ENCODE measurements around the gene FHIT.
"Not testable (repeated sequence)": the region's sequence is repeated elsewhere in the genome, so short reads cannot be mapped to it uniquely, and the experiment has no call there.

Gene FHIT

GRCh38 chr3:60557122-60557521 is 694.1 kb downstream of the FHIT start:
- no peak for DNase-seq (ENCODE audit: low spot score)

DNA sequence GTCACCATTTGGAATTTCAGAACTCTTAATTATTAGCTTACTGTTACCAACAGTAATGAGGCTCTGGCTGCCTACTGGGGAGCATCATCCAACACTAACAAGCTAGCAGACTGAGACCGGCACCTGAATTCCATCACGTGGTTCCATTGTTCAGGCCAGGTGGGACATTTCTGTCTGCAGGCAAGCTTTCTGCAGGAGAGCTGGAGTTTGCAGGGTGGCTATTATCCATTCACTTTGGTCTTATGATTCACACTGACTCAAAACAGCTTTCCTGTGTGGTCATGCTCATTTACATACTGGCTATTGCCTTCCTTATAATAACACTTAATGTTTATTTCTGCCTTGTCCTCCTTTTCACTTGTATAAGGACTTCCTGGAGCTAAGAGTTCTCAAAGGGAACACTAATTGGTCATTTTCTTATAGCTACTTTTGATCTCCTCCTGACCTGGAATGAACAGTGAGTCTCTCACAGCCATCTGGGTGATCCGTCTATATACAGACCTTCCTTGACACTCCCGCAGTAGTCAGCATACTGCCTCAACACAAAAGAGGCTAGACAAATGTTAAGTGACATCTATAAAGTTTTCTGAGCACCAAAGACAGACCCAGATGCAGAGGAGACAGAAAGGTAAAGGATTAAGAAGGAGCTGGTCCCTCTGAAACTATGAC is 695.4 kb downstream of the FHIT start:
- no peak for DNase-seq (ENCODE audit: low spot score)

DNA sequence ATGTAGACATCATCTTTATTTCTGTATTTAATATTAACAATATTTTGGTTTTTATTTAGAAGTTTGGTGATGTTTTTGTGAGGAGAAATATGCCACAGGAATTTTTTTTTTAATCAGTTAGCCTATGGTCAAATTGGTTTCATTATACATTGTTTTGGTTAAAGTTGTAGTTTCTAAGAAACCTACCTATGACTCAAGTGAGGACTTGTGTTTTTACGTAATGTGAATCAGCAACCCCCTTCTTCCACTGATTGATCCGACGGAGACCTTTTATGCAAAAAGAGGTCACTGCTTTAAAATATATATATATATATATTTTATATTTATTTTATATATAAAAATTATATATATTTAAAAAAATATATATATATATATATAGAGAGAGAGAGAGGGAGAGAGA is 698.1 kb downstream of the FHIT start:
- no peak for DNase-seq (ENCODE audit: low spot score)

GRCh38 chr3:60552581-60552980 is 698.7 kb downstream of the FHIT start:
- no peak for DNase-seq (ENCODE audit: low spot score)

GRCh38 chr3:60551455-60552209 is 699.6 kb downstream of the FHIT start:
- no peak for DNase-seq (ENCODE audit: low spot score)

DNA sequence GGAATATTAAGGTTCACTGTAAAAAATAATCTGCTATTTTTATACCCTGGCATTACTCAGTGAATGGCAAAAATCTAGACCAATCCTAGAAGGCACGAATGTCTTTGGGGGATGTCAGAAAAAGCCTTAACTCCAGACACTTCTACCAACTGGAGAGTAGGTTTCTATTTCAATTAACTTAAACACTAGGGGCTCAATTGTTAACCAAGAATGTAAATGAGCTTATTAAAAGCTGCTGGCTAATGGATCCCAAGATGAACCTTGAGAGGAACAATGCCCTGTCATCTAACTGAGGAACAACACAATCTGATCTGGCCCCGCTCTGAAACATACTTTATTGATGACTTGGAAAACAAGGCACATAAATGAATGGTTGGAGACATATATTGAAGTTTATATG is 701.4 kb downstream of the FHIT start:
- DNase-seq (ENCODE audit: low spot score): no peak

DNA sequence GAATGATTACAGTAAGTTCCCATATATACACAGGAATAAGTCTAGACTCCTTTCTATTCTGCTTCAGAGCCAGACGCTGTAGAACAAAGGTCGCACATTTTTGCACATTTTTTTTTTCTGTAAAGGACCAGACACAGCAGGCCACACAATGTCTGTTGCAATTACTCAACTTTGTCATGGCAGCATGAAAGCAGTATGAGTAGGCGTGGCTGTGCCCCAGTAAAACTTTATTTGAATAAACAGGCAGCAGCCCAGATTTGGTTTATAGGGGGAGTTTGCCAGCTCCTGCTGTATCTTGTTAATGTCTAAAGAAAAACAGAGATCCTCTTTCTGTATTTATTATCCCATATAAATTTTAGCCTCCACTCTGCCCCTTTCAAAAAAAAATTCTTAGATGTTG is 708.3 kb downstream of the FHIT start:
- no peak for DNase-seq (ENCODE audit: low spot score)

DNA sequence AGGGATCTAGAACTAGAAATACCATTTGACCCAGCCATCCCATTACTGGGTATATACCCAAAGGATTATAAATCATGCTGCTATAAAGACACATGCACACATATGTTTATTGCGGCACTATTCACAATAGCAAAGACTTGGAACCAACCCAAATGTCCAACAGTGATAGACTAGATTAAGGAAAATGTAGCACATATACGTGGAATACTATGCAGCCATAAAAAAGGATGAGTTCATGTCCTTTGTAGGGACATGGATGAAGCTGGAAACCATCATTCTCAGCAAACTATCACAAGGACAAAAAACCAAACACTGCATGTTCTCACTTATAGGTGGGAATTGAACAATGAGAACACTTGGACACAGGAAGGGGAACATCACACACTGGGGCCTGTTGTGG is 711.9 kb downstream of the FHIT start:
- not testable (repeated sequence) for DNase-seq (ENCODE audit: low spot score)

DNA sequence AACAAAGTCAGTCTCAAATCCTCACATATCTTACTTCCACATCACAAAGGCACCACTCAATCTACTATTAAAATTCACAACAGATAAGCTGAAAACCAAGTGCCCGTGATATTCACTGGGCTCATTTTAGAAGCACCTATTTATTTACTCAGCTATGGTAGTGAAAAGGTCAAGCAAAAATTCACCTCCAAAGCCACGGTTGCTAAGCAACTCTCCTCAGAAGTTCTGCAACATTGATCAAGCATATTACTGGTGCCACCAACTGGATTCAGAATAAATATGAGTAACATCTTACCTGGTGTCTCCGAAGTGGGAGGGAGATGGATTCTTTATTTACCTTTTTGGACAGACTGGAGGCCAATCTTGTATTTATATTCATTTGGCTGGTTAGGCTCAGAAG is 714.8 kb downstream of the FHIT start:
- no peak for DNase-seq (ENCODE audit: low spot score)

DNA sequence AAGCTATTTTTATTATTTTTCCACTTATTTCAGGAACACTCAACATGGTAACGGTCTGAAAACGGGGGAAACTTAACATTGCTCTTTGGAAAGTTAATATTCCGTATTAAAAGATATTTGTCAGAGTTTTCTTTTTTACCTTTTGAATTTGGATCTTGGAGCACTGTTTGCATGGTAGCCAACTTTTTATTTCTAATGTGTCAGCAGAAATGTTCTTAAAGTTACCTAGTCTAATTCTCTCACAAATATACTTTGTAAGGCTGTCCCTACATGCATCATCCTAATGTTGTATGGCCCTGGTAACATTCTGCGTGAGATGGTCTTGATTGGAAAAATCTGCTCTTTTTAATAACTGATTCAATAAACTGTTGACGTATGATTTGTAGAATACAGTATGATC is 719.5 kb downstream of the FHIT start:
- DNase-seq (ENCODE audit: low spot score): no peak

GRCh38 chr3:60528651-60529050 is 722.6 kb downstream of the FHIT start:
- DNase-seq (ENCODE audit: low spot score): no peak

DNA sequence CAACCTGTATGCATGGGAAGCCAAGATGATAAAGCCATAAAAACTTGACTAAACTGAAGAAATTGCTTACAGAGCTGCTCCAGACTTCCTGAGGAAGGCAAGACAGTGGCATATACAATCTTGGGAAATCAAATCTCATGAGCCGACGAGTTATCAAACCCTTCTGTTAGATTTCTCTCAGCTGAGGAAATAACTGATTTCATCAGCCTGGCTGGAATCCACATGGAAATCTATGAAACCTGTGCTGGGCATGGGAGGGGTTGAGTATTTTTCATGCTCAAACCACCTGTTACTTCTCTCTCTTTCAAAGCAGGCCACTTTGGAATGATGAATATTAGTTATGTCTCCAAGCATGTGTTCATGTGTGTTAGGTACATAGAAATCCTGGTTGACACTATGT is 727.7 kb downstream of the FHIT start:
- no peak for DNase-seq (ENCODE audit: low spot score)

DNA sequence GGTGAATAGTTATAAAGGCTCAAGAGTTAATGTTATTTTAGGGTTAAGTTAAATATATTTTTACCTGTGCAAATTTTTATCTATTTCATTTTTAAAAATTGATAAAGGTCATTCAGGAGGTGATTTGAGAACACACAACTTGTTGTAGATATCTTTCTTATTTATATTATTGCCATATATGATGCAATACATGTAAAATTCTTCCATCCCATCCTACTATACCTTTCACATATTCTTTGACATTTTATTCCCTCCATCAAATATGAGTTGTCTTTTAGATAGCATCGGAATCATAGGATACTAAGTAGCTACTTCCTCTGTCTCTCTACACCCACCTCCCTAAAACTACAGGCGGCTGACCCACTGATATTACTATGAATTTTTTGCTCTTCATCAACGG is 734.1 kb downstream of the FHIT start:
- DNase-seq (ENCODE audit: low spot score): no peak

GRCh38 chr3:60514866-60515265 is 736.4 kb downstream of the FHIT start:
- no peak for DNase-seq (ENCODE audit: low spot score)

DNA sequence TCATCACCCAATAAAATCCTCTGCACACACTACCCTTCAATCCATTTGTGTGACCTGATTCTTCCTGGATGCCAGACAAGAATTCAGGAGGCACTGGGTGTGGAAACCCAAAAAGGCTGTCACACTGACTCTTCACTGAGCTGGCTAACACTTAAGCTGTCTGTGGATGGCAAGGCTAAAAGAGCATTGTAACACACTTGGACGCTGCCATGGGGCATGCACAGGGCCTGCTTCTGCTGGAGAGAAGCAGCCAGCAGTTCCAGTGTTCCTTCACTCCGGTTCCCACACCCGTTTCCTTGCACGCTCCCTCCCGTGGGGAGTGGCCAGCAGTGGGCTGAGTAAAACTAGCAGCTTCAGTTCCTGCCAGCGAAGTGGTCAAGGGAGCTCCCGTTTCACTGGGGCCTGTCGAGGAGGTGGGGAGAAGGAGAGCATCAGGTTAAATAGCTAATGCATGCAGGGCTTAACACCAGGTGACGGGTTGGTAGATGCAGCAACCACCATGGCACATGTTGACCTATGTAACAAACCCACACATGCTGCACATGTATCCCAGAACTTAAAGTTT is 737.1 kb downstream of the FHIT start:
- DNase-seq (ENCODE audit: low spot score): no peak

DNA sequence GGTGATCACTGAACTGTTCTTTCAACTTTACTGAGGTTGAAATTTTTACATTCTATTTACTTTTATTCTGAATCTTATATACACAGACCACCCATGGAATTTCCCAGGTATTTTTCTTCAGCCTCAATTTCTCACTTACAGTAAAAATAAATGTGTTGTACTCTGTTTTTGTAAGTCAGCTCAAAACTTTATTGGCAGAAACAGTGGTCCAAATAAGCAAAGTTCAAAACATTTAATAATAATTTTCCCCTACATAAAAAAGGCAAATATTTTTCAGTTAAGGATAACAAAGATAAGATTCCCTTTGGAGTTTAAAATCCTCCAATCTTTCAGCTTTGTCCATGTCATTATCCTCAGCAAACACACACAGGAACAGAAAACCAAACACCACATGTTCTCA is 738.0 kb downstream of the FHIT start:
- DNase-seq (ENCODE audit: low spot score): no peak

DNA sequence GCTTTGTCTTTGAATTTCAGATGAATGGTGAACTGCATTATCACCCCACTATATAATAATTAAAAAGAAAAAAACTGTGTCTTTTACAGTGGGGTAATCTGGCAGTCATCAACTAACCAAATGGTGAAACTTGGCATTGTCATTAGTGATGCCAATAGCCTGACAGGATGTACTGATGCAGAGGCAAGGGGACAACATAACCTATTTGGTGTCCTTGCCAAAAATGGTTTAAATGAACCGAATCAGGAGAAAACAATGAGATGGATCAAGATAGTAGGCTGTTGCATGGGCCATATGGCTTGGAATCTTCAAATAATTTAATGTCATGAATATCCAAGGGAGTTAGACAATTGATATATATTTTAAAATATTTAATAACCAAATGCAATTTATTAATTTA is 738.7 kb downstream of the FHIT start:
- no peak for DNase-seq (ENCODE audit: low spot score)

DNA sequence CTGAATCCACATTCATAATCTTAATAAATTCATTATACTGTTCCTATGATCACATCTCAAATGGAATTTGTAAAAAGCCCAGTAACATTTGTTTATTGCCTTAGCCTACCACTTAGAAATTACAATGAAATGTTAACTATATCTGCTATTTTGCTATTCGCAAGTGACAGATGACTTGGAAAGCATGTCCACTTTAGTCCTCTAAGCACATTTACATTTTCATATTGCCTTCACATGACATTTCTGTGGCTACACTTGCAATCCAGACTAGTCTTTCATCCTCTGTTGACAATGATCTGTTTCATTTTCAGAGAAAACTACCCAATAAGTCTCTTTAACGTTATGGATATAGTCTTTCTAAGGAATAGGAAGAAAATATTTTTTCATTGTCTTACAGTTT is 741.8 kb downstream of the FHIT start:
- DNase-seq (ENCODE audit: low spot score): no peak

GRCh38 chr3:60504827-60505457 is 746.3 kb downstream of the FHIT start:
- DNase-seq (ENCODE audit: low spot score): no peak

GRCh38 chr3:60501314-60501713 is 749.9 kb downstream of the FHIT start:
- no peak for DNase-seq (ENCODE audit: low spot score)

DNA sequence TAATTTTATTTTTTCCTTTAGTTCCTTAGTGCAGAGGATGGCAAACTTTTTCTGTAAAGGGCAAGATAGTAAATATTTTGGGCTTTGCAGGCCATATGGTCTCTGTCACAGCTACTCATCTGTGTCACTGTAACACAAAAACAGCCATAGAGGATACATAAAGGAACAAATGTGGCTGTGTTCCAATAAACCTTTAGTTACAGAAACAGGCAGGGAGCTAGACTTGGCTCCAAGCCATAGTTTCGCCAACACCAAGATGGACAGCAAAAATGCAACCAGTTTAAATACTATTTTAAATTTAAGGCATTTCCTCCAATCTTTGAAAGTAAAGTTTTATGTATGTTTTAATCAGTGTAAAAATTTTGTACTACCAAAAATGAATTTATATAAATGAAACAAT is 753.4 kb downstream of the FHIT start:
- DNase-seq (ENCODE audit: low spot score): no peak

- no peak for DNase-seq (ENCODE audit: low spot score)
Observed at GRCh38 chr3:60490992-60491391, 760.3 kb downstream of the FHIT start.

DNA sequence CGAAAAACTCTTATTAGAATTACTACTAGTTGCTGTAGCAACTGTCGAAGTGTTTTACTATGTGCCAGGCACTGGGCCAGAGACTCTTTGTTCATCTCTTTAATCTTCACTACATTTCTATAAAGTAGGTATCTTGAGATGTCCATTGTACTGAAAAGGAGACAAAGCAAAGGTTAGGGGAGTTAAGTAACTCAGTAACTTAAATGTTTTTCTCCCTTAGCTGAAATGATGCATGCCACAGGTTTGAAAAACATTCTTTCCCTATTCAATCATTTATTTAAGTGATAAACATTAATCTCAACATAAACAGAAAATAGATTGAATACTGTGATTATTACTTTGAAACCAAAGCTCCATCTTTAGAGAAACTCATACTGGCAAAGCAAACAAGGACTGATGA is 776.2 kb downstream of the FHIT start:
- no peak for DNase-seq (ENCODE audit: low spot score)

All from globus pallidus (tissue), 1 donor.